DOHH2 (cell line): Measurements from ENCODE around the gene AFAP1.

Source experiments
- EZH2phosphoT487 ChIP-seq: fragments of 200-600 bp; sonication (generic); IDR thresholded peaks from 2 replicates; pipeline ENCODE4 v1.6.1; 2017; ENCODE audit warnings: borderline replicate concordance, mild to moderate bottlenecking, antibody characterized with exemption, low read length, moderate library complexity, mixed read lengths
- TF ChIP-seq, protein P1 (sequence below): fragments of 200-600 bp; sonication (generic); IDR thresholded peaks from one replicate; pipeline ENCODE4 v1.5.1; 2014; ENCODE audit warnings: antibody characterized with exemption, mild to moderate bottlenecking, low read depth, low read length; ENCODE audit not compliant: poor library complexity, severe bottlenecking

DNA sequence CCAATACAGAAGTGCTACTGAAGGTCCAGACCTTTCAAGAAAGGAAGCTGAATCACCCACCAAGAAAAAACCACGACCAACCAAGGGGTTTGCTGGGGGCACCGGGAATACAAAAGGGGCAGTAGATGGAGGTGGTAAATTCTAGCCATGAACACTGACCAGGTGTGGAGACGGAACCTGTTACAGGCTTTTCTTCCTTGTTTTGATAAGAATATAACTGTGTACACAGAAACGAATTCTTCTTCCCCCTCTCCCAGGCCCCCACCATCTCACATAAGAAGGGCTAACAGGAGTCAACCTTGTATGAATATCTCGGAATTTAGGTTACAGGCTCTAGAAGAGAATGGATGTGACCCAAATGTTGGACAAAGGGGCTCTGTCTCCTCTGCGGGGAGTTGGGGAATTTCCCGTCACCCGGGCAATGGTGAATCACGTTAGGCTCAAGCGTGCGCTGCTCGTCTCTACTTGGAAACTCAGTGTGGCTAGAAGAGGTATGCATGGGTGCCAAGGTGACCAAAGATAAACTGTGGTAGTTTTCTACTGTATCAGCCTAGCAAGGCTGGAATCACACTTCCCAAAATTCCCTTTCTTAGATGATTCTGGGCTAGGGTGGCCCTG, 87.0 kb downstream of the AFAP1 start:
- TF ChIP-seq, protein P1, sequence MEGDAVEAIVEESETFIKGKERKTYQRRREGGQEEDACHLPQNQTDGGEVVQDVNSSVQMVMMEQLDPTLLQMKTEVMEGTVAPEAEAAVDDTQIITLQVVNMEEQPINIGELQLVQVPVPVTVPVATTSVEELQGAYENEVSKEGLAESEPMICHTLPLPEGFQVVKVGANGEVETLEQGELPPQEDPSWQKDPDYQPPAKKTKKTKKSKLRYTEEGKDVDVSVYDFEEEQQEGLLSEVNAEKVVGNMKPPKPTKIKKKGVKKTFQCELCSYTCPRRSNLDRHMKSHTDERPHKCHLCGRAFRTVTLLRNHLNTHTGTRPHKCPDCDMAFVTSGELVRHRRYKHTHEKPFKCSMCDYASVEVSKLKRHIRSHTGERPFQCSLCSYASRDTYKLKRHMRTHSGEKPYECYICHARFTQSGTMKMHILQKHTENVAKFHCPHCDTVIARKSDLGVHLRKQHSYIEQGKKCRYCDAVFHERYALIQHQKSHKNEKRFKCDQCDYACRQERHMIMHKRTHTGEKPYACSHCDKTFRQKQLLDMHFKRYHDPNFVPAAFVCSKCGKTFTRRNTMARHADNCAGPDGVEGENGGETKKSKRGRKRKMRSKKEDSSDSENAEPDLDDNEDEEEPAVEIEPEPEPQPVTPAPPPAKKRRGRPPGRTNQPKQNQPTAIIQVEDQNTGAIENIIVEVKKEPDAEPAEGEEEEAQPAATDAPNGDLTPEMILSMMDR, result no peak
- TF ChIP-seq EZH2phosphoT487, result no peak
